ENCODE data around the gene BLMH. TPM values are rescaled to one million over a fixed set of nuclear protein-coding genes. Genes with fewer than 3 reads are reported as not detected.

Gene BLMH
- total RNA-seq, 1 donor from 2014 or later = 36.2 TPM

DNA sequence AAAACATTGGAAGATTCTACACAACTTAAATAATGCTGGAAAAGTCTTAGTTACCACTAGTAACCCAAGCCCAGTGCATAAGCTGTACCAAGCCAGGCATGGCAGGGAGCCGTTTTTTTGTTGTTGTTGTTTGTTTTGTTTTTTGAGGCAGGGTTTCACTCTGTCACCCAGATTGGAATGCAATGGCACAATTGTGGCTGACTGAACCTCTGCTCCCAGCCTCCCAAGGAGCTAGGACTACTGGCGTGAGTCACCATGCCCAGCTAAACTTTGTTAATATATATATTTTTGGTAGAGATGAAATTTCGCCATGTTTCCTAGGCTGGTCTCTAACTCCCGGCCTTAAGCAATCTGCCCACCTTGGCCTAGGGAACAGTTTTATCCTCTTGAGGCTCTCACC is 42.7 kb upstream of the BLMH start:
- Histone ChIP-seq H3K9me3 (ENCODE audit: insufficient read depth, low read depth, low read length) (no peaks in the 10 kb centered on the region), H3K4me3 (ENCODE audit: insufficient read depth, low read depth, low read length) (no peak overlapping the region), H3K4me2 (ENCODE audit: low read length) (no peak overlapping the region), H3K27ac (ENCODE audit: low read depth, low read length) (no peak overlapping the region), H3K79me2 (ENCODE audit: insufficient read depth, low read length) (no peaks in the 10 kb centered on the region), H3K36me3 (ENCODE audit: insufficient read depth, low read length) (no peaks in the 10 kb centered on the region), H2AFZ (ENCODE audit: low read depth, low read length) (no peak overlapping the region), H3K4me1 (ENCODE audit: insufficient read depth, low read length) (peaks cover 5% of the 10 kb centered on the region), H3K9ac (ENCODE audit: low read length) (no peak overlapping the region), H4K20me1 (ENCODE audit: insufficient read depth, low read length) (no peaks in the 10 kb centered on the region), H3K27me3 (ENCODE audit: insufficient read depth, low read length) (no peaks in the 10 kb centered on the region)
- no peak overlapping the region for H3K4me3 Mint-ChIP-seq (ENCODE audit: unreplicated experiment)
- TF ChIP-seq EZH2 (IDR thresholded peaks at IDR 0.05; ENCODE audit: insufficient read depth, low read length) = no peak
- TF ChIP-seq, protein P1, sequence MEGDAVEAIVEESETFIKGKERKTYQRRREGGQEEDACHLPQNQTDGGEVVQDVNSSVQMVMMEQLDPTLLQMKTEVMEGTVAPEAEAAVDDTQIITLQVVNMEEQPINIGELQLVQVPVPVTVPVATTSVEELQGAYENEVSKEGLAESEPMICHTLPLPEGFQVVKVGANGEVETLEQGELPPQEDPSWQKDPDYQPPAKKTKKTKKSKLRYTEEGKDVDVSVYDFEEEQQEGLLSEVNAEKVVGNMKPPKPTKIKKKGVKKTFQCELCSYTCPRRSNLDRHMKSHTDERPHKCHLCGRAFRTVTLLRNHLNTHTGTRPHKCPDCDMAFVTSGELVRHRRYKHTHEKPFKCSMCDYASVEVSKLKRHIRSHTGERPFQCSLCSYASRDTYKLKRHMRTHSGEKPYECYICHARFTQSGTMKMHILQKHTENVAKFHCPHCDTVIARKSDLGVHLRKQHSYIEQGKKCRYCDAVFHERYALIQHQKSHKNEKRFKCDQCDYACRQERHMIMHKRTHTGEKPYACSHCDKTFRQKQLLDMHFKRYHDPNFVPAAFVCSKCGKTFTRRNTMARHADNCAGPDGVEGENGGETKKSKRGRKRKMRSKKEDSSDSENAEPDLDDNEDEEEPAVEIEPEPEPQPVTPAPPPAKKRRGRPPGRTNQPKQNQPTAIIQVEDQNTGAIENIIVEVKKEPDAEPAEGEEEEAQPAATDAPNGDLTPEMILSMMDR (IDR thresholded peaks at IDR 0.05; ENCODE audit: insufficient read depth, low read depth, low read length) = no peak
- peaks cover 6% of the 10 kb centered on the region for H3K4me1 Mint-ChIP-seq (ENCODE audit: low read depth, unreplicated experiment)
- FAIRE-seq (no peak), DNase-seq (ENCODE audit: low read depth) (no peak)
- no peaks in the 10 kb centered on the region for H3K9me3 Mint-ChIP-seq (ENCODE audit: unreplicated experiment)
- H3K27me3 Mint-ChIP-seq (ENCODE audit: low read depth, unreplicated experiment) = peaks cover 2% of the 10 kb centered on the region
- H3K36me3 Mint-ChIP-seq (ENCODE audit: low read depth, unreplicated experiment) = no peaks in the 10 kb centered on the region
- no peak overlapping the region for H3K27ac Mint-ChIP-seq (ENCODE audit: unreplicated experiment)

DNA sequence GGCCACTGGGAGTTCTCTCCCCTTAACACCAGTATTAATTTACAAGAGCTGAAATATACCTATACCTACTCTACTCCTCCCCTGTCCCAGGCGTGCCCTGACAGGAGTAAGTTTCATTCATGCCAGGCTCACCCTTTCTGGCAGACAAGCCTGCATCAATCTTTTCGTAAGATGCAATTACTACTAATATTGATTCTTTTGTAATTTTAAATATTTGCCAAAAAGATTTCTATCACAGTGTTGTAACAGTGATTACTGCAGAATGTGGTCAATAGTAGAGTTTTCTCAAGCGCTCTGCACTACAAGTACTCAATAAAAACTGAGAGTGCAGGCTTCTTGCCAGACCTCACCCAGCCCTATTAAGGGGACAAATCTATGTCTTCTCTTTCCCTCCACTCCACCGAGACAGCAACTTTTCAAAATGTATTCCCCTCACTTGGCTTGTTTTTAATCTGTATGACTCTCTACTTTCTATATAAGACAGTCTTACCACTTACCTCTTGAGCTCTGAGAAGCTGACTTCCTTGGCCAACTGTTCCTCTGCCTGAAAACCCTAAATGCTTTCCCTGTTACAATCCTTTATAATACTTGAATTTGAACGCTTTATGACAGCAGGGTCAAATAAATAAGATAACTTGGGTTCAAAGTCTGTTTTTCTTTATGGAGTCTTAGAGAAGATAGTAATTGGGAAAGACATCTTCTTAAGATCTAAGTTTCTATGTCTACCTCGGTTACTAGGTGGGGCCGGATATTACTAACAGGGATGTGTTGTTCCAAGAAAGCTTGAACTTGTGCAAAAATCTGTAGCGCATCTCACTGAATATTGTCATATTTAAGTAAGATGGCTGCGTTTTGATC is 42.0 kb upstream of the BLMH start, which contains the start of gene TMIGD1:
TSS of gene TMIGD1 (minus strand) at position 555 of the 858 bp plus-strand sequence. CDS start 1,924 bp downstream, outside the sequence.
- no peaks in the 10 kb centered on the region for H3K36me3 Mint-ChIP-seq (ENCODE audit: low read depth, unreplicated experiment)
- no peak for FAIRE-seq

More for the DNA sequence above, 42.0 kb upstream of the BLMH start, which contains the start of gene TMIGD1:
- Mint-ChIP-seq H3K27me3 (ENCODE audit: low read depth, unreplicated experiment) (peaks cover 5% of the 10 kb centered on the region), H3K4me3 (ENCODE audit: unreplicated experiment) (no peak within 1 kb of the TSS), H3K27ac (ENCODE audit: unreplicated experiment) (no peak within 1 kb of the TSS), H3K4me1 (ENCODE audit: low read depth, unreplicated experiment) (peaks cover 6% of the 10 kb centered on the region), H3K9me3 (ENCODE audit: unreplicated experiment) (no peaks in the 10 kb centered on the region)
- Histone ChIP-seq H3K9ac (ENCODE audit: low read length) (no peak within 1 kb of the TSS), H3K27ac (ENCODE audit: low read depth, low read length) (no peak within 1 kb of the TSS), H3K36me3 (ENCODE audit: insufficient read depth, low read length) (no peaks in the 10 kb centered on the region), H4K20me1 (ENCODE audit: insufficient read depth, low read length) (no peaks in the 10 kb centered on the region), H3K4me3 (ENCODE audit: insufficient read depth, low read depth, low read length) (no peak within 1 kb of the TSS), H3K9me3 (ENCODE audit: insufficient read depth, low read depth, low read length) (no peaks in the 10 kb centered on the region), H3K79me2 (ENCODE audit: insufficient read depth, low read length) (no peaks in the 10 kb centered on the region), H3K4me1 (ENCODE audit: insufficient read depth, low read length) (peaks cover 5% of the 10 kb centered on the region), H2AFZ (ENCODE audit: low read depth, low read length) (no peak within 1 kb of the TSS), H3K4me2 (ENCODE audit: low read length) (no peak within 1 kb of the TSS), H3K27me3 (ENCODE audit: insufficient read depth, low read length) (no peaks in the 10 kb centered on the region)
- no peak for DNase-seq (ENCODE audit: low read depth)
- TF ChIP-seq, protein P1 (IDR thresholded peaks at IDR 0.05; ENCODE audit: insufficient read depth, low read depth, low read length) = no peak
- no peak for TF ChIP-seq EZH2 (IDR thresholded peaks at IDR 0.05; ENCODE audit: insufficient read depth, low read length)

All from astrocyte (in vitro differentiated cells and primary cell).